Measurements from ENCODE around the gene P4HA2.

Gene P4HA2

DNA sequence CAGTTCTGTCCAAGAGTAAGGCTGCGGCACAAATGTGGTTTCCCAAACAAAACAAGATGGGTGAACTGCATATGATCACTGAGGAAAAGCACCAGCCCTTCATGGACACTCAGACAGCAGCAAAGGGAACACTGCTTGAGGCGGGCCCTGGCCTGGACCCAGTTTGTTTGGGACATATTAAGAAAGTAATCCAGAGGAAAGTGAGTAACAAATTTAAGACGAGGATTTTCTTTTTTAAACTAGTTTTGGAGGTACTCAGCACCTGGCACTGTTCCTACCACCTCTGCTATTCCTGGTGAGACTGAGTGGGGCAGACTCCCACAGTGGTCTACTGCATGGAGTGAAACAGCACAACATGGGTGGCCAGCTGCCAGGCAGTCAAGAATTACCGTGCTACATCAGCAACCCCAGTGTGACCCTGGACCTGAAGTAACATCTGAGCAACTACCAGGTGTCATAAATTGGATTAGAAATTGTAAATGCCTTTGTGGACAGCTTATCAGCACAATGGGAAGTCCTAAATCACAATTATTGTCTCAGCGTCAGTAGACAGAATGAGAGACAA, 28.5 kb downstream of the P4HA2 start:
- no peak for TF ChIP-seq POLR2A (IDR thresholded peaks at IDR 0.05; ENCODE audit: low read depth, low read length)
- FAIRE-seq, result no peak

DNA sequence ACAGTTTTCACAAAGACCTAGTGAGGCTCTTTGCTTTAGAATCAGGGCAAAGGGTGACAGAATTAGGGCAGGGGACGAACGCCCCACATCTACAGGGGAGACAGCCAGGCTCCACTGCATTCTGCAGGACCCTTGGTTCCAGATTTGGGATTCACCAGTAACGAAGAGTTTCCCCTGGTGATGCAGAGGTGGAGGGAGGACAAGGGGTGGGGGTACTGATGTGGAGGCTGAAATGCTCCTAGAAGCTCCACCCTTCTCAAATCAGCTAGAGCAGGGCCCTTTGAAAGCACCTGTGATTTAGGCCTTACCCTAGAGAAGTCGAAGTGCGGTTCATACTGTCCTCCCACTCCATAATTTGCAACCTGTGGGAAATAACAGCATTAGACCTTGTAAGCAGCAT, 29.1 kb downstream of the P4HA2 start:
- FAIRE-seq, result no peak
- no peak for DNase-seq (ENCODE audit: insufficient read length, low spot score)
- TF ChIP-seq POLR2A (IDR thresholded peaks at IDR 0.05; ENCODE audit: low read depth, low read length), result no peak

More for the DNA sequence above, 28.5 kb downstream of the P4HA2 start:
- DNase-seq (ENCODE audit: insufficient read length, low spot score), result no peak

DNA sequence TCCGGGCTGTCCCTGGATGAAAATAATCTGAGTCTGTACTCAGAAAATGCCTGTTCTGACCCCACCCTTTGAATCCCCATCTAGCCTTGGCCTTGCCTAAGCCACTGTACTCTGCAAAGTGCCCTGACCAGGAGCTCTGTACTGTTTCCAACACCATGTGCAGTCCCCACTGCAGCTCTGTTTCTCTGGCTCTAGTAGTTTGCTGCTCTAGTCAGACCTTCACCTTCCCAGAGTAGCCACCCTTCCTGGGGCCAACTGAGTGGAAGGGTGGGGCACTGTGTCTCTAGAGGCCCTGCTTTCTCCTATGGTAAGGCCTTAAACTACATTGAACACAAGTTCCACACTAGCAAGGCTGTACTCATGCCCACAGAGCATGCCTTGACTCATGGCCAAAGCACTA, 31.9 kb downstream of the P4HA2 start:
- FAIRE-seq (no peak), DNase-seq (ENCODE audit: insufficient read length, low spot score) (no peak)
- no peak for TF ChIP-seq POLR2A (IDR thresholded peaks at IDR 0.05; ENCODE audit: low read depth, low read length)

DNA sequence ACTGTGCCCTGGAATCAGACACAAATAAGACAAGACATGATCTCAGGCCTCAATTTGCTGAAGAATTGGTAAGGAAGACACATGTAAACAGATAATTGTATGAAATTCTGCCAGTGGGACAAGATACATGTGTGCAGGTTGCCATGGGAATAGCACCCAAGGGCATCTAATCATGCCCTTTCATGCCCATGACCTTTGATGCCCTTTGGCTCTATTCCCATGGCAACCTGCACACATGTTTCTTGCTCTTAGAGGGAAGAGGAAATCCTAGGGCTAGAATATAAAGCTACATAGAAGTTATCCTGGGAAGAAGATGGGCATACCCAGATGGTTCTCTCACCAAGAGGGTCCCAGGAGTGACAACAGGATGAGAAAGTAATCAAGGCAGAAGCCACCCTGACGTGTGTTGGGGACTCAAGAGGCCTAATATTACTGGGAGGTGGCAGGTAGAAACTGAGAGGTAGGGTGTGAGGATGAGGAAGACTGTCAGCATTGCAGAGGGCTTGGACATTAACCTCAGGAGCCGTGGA, 34.4 kb downstream of the P4HA2 start:
- FAIRE-seq, result no peak
- DNase-seq (ENCODE audit: insufficient read length, low spot score), result no peak
- TF ChIP-seq POLR2A (IDR thresholded peaks at IDR 0.05; ENCODE audit: low read depth, low read length), result no peak

DNA sequence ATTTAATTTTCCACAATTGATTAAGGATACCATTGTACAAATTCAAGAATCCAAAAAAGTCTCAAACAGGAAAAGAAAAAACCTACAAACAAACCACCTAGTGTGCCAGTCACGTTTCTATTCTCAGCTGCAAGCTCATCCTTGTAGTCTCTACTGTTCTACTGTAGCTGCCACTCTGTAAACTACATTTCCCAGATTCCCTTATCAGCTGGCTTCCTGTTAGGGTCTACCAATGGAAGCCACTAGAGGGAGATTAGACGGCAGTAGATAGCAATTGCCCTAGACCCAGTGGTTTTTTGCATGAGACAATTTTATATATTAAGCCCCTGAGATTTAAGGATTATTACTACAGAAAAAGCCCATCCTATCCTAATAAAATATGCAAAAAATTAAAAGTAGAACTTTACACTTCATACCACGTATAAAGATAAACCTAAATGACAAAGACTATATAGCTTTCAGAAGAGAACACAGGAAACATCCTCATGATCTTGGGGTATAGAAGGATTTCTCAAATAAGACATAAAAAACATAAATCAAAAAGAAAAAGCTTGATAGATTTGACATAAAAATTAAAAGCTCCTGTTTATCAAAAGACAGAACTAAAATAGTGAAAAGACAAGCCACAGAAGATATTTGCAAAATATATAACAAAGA, 37.4 kb downstream of the P4HA2 start:
- DNase-seq (ENCODE audit: insufficient read length, low spot score) (peak; percentile 64), FAIRE-seq (peak; percentile 96)
- TF ChIP-seq POLR2A (IDR thresholded peaks at IDR 0.05; ENCODE audit: low read depth, low read length), result no peak

DNA sequence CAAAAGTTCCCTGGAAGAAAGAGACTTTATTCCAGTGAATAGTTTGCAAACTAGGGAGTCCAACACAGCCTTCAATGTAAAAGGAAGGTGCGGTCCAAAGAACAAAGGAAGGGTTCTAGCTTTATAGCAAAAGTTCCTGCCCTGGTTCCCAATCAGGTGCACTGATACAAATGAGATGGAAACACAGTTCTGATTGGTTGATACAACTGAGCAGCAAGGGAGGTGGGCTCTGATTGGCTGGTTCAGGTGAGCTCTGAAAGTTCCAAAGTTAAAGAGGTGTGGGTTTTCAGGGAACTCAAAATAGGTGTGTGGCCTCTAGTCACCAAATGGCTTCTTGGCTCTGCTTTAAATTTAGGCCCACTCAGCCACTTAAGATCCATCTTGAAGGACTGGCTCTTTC, 43.1 kb downstream of the P4HA2 start:
- no peak for FAIRE-seq
- DNase-seq (ENCODE audit: insufficient read length, low spot score), result no peak
- TF ChIP-seq POLR2A (IDR thresholded peaks at IDR 0.05; ENCODE audit: low read depth, low read length), result no peak

DNA sequence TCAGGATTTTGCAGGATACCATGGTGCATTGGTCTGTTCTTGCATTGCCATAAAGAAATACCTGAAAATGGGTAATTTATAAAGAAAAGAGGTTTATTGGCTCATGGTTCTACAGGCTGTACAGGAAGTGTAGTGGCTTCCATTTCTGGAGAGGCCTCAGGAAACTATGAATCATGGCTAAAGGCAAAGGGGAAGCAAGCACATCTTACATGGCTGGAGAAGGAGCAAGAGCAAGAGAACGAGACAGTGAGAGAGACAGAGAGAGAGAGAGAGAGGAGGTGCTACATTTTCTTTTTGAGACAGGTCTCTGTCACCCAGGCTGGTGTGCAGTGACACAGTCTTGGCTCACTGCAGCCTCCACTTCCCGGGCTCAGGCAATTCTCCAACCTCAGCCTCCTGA, 43.9 kb downstream of the P4HA2 start:
- no peak for DNase-seq (ENCODE audit: insufficient read length, low spot score)
- FAIRE-seq, result no peak
- TF ChIP-seq POLR2A (IDR thresholded peaks at IDR 0.05; ENCODE audit: low read depth, low read length), result no peak

DNA sequence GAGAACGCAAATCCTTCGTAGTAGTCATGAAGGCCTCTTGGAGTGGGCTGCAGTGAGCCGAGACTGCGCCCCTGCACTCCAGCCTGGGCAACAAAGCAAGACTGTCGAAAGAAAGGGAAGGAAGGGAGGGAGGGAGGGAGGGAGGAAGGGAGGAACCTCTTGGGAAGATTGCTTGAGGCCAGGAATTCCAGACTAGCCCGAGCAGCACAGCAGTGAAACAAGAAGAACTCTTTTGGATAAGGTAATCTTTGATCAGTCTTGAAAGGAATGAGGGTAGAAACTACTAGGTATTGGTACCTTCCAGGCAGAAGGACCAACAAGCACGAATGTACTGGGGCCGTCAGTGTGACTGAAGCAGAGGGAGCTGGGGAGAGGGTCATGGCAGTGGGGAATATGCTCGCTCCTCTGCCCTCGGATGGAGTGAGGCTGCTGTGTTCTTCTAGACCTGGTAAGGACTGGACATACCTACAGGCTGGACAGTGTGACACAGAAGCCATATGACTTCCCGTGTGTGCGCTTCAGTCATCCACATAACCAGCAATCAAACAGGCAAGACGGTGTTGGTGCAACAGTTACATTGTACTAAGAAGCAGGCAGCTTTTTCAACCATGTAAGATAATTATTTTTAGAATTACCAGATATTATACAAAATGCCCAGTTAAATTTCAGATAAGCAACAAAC, 45.2 kb downstream of the P4HA2 start:
- no peak for TF ChIP-seq POLR2A (IDR thresholded peaks at IDR 0.05; ENCODE audit: low read depth, low read length)
- FAIRE-seq (no peak), DNase-seq (ENCODE audit: insufficient read length, low spot score) (no peak)

DNA sequence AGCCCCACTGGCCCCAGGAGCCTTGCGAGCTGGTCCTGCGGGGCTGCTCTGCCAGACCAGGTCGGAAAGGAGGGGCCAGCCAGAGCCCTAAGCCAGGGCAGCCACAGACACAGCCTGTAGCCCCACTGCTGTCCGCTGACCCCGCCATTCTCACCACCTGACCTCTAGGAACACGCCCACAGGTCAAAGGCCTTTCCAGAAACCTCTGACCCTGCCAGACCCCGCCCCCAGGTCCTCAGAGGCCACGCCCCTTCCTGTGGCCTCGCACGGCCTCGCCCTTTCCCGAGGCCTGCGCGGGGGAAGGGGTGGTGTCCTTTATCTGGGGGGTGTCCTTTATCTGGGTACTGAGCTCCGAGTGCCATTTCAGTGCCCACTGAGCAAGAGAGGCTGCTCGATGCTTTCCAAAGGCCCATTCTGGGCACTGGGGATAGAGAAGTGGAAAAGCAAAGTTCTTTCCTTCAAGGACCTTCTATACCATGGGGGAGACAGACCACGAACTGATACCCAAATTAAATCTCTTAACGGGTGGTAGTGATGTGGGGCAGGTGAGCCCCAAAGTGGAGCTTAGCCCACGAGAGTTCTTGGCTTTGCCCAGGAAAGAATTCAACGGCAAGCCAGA, 46.5 kb downstream of the P4HA2 start:
- FAIRE-seq (no peak), DNase-seq (ENCODE audit: insufficient read length, low spot score) (no peak)
- TF ChIP-seq POLR2A (IDR thresholded peaks at IDR 0.05; ENCODE audit: low read depth, low read length), result no peak

DNA sequence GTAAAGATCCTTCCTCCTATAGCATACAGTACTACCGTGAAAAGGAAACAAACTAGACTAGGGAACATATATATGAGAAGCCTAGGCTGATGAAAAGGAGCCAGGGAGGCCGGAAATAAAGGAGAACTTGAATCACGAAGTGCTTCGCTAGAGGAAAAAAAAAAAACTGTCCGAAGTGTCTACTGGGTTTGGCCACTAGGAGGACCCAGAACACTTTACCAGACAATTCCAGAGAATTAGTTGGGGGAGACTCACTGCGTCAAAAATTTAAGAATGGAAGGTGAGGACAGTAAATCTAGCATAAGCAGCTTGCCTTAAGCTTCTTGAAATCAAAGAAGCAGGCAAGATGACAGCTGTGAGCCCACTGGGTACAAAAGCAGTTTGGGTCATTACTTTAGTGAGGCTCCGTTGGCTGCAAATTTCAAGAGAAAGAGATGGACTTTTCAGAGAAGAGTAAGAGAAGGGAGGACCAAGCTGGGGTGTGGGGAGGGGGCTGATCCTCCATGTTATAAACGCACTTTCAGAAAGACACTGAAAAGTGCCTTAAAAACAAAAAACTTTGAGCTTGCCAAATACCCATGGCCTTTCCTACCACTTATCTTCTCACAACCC, 47.4 kb downstream of the P4HA2 start:
- FAIRE-seq (no peak), DNase-seq (ENCODE audit: insufficient read length, low spot score) (peak; percentile 62)
- TF ChIP-seq POLR2A (IDR thresholded peaks at IDR 0.05; ENCODE audit: low read depth, low read length), result no peak

DNA sequence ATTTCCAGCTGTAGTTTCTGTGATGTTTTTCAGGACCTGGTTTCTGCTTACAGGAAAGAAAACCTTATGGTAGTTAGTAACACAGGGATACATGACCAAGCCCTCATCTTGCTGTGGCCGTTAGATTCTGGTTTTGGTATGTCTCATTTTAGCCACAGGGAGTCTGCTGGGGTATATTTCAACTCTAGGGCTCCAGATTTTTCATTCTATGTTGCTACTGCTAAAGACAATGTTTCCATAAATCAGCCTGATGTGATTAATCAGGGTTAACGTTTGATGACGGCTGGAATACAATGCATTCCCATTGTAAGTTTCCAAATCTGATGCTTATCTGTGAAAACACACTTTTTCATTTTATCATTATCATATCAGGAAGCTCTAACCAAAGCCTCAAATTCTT, 48.2 kb downstream of the P4HA2 start:
- TF ChIP-seq POLR2A (IDR thresholded peaks at IDR 0.05; ENCODE audit: low read depth, low read length), result no peak

DNA sequence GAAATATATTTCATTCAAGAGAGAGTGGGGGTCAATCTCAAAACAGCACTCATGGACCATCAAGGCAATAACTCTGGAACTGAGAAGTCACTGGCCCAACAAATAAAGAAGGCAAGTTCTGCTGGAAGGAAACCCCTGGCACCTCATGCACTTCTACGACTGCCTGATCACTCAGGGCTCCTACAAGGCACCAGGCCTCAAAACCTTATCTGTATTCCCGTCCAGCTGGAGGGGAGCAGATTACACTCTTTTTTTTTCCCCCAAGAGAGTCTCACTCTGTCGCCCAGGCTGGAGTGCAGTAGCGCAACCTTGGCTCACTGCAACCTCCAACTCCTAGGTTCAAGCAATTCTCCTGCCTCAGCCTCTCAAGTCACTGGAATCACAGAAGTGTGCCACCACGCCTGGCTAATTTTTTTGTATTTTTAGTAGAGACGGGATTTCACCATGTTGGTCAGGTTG, 49.9 kb downstream of the P4HA2 start:
- TF ChIP-seq POLR2A (IDR thresholded peaks at IDR 0.05; ENCODE audit: low read depth, low read length), result no peak
- no peak for FAIRE-seq
- no peak for DNase-seq (ENCODE audit: insufficient read length, low spot score)

More for the DNA sequence above, 48.2 kb downstream of the P4HA2 start:
- DNase-seq (ENCODE audit: insufficient read length, low spot score), result no peak
- FAIRE-seq, result no peak

DNA sequence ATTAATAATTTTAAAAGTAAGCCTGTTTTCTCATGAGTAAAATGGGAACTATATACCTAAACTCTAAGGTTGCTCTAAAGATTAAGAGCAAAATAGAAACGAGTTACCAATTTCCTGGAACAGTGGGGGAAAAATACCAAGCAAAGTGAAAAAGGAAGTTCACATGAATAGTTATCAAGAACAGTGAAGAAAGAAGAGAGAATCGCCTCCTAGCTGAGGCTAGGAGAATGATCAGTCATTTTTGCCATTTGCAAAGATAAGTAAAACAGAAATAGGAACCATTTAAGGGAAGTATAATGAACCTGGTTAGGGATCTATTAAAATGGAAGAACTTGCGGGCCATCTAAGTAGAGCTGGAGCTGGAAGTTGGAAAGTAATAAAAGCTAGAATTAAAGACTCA, 50.7 kb downstream of the P4HA2 start:
- TF ChIP-seq POLR2A (IDR thresholded peaks at IDR 0.05; ENCODE audit: low read depth, low read length), result no peak
- DNase-seq (ENCODE audit: insufficient read length, low spot score), result no peak
- FAIRE-seq, result no peak

DNA sequence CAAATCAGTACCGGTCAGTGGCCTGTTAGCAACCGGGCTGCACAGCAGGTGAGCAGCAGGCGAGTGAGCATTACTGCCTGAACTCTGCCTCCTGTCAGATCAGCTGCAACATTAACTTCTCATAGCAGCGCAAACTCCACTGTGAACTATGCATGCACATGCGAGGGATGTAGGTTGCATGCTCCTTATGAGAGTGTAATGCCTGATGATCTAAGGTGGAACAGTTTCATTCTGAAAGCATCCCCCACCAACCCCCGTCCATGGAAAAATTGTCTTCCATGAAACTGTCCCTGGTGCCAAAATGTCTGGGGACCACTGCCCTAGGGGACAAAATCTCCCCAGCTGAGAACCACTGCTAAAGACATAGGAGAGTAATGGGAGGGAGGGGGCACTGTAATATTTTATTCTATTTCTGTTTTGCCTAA, 51.1 kb downstream of the P4HA2 start:
- DNase-seq (ENCODE audit: insufficient read length, low spot score) (no peak), FAIRE-seq (no peak)
- TF ChIP-seq POLR2A (IDR thresholded peaks at IDR 0.05; ENCODE audit: low read depth, low read length), result no peak
